AG10803 (cell line): Measurements from ENCODE around the gene S100PBP.
A peak's percentile ranks its signal among the peaks of the same experiment; 100 is the strongest.

Experiments
- DNase-seq: peaks from one replicate; pipeline ENCODE4 v3.0.0; 2010; ENCODE audit warnings: low read depth
- H3K4me3 ChIP-seq: 2 replicates; pipeline ENCODE4 v1.5.1; 2011; ENCODE audit warnings: mild to moderate bottlenecking, low read length, control low read depth
- TF ChIP-seq, protein P1 (sequence below): conservative IDR thresholded peaks from 2 replicates; pipeline ENCODE4 v1.5.1; 2011; ENCODE audit warnings: mild to moderate bottlenecking, low read length, control low read depth, inconsistent platforms

Gene S100PBP

DNA sequence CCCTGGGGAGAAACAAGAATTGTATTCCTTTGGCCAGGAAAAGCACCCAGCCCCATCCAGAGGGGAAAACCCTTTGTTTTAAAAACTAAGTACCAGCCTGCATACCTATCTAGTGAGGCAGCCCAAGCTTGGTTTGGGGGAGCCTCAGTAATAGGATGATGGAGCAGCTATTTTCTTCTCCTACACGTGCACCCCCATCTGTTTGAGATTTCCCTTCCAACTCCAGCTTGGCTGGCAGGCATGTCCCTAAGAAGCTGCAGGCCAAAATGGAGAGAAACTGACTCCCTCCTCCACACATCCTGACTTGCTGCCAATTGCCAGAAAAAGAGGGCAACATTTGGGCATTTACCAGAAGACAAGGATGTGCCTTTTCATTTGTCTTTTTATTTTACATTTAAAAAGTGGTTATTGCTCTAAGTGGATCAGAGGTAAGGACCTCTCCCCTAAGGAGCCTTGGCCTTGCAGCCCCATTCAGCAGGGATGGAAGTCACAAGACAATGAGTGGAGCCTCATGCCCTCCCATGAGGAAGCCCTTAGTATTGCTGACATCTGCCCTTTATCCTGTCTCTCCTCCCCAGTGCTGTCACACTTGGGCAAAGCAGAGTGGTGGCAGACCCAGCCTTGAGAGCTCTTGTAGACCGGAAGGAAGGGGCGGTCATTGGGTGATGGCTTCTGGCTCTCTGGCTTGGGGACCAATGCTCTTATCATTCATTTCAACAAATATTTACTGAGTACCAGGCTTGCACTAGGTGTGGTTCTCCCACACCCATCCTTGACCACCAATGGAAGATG, 44.6 kb downstream of the S100PBP start:
- no peak overlapping the region for H3K4me3 ChIP-seq
- TF ChIP-seq, protein P1, sequence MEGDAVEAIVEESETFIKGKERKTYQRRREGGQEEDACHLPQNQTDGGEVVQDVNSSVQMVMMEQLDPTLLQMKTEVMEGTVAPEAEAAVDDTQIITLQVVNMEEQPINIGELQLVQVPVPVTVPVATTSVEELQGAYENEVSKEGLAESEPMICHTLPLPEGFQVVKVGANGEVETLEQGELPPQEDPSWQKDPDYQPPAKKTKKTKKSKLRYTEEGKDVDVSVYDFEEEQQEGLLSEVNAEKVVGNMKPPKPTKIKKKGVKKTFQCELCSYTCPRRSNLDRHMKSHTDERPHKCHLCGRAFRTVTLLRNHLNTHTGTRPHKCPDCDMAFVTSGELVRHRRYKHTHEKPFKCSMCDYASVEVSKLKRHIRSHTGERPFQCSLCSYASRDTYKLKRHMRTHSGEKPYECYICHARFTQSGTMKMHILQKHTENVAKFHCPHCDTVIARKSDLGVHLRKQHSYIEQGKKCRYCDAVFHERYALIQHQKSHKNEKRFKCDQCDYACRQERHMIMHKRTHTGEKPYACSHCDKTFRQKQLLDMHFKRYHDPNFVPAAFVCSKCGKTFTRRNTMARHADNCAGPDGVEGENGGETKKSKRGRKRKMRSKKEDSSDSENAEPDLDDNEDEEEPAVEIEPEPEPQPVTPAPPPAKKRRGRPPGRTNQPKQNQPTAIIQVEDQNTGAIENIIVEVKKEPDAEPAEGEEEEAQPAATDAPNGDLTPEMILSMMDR, result no peak
- peak; percentile 55 for DNase-seq

DNA sequence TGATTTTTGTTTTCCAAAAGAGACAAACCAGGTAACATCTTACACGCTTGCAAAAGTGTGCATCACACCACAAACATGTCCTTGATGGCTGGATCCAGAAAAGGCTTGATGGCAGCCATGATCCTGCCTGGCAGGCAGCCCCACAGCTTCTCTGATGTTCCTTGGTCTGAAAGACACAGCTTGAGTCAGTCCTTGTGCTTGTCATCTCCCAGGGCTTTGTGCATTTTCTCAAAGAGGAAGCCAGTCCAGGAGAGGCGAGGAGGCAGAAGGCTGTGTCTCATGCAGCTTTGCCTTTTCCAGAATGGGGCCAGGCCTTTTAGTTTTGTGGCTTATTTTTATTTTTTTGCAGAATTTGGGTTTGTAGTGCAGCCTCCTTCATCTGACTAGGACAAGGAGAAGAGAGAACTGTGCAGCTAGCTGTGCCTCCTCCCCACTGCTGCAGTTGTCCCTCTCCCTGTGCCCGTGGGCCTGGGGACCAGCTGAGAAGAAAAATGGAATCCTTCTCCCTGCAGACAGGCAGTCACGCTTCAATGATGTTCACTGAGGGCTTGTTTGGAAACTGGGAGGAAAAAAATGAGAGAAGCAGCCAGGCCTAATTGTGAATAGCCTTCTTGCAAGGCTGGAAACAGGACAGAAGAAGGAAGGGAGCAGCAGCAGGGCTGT, 45.9 kb downstream of the S100PBP start:
- no peak for DNase-seq
- TF ChIP-seq, protein P1, result no peak

DNA sequence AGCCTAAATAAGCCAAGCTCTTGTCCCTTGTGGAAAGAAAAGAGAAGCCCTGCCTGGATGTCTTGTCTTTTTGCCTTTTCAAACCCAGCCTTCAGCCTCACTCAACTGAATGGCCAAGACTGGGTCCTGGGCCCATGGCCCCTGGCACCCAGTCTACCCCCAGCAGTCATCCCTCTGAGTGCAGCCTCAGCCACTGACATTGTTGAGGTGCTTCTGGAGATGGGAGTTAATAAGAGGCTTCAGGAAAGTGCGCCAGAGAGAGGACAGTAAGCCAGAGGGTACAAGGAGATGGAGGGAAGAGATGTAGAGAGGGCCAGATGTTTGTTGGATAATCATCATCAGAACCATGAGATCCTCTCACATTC, 46.4 kb downstream of the S100PBP start:
- TF ChIP-seq, protein P1, result no peak
- no peak overlapping the region for H3K4me3 ChIP-seq
- no peak for DNase-seq

More for the DNA sequence above, 45.9 kb downstream of the S100PBP start:
- no peak overlapping the region for H3K4me3 ChIP-seq

DNA sequence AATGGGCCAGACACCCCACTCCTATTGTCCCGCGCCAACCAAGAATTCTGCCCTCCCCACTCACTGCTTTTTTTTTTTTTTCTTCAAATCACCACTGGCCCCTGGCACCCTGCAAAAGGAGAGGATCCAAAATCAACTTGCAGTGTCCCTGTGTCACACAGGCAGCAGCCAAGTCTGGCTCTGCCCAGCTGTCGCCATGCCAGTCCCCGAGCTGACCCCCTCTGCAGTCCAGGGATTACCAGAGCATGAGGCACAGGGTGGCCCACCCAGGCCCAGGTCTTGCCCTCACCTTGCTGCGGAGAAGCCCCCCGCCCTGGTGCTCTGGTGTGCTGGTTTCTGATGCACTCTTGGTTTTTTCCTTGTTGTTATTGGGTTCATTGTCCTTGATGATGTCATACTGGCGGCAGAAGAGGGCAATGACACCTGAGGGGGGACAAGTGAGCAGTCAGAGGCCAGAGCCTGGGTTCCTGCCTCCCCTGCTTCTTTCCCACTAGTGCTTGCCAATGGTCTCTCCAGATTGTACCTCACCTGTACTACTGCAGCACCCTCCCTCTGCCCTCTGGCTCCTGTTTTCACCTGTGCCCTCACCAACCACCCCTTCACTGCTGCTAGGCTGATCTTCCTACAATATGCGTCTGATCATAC, 47.0 kb downstream of the S100PBP start:
- no peak overlapping the region for H3K4me3 ChIP-seq
- DNase-seq, result no peak
- TF ChIP-seq, protein P1, result no peak

DNA sequence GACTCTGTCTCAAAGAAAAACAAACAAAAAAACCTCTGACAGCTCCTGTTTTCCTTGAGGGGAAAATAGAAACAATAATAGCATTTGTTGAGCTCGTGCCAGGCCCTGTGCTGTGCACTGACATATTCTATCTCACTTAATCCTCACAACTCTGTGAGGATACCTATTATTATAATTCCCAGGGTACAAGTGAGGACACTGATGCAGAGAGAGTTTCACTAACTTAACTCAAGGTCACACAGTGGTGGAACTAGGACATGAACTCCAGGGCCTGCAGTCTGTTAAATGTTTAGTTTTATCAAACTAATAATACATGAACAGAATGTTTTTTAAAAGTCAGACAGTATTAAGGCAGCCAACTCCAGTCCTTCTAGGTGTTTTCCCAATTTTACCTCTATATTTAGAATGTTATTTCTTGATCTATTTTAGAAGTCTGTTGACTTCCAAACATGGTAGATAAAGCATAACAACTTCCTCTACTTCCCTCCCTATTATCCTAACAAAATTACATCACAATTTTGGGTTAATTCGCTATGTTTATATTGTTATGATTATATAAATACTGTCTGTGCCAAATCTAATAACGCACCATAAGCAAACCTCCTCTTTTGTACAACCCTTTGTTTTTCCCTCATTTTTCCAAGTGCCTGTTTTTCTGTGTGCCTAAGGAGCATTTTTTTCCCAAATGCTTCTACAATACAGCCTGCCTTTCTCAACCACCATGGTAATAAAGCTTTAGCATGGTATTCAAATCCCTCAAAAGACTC, 48.4 kb downstream of the S100PBP start:
- DNase-seq, result no peak
- TF ChIP-seq, protein P1, result no peak
- no peak overlapping the region for H3K4me3 ChIP-seq

DNA sequence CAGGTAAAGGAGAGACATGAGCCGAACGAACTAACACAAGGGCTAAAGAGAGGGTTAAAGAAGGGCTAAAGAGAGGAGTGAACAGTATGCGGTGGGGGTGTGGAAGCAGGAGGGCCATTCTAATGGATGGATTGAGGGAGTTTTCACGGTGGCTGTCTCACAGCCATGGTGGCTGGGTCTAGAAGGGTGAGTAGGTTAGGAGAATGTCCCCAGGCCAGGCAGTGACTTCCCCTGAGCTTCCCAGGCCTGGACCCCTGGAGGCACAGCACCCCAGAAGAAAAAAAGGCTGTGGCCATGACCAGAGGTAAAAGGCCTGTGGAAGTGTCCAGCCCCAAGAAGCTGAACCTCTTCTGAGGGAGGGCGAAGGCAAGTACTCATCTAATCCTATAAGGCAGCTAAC, 49.7 kb downstream of the S100PBP start:
- no peak for DNase-seq
- no peak overlapping the region for H3K4me3 ChIP-seq
- TF ChIP-seq, protein P1, result no peak
